ENCODE data around the gene ATP2A1.

DNA sequence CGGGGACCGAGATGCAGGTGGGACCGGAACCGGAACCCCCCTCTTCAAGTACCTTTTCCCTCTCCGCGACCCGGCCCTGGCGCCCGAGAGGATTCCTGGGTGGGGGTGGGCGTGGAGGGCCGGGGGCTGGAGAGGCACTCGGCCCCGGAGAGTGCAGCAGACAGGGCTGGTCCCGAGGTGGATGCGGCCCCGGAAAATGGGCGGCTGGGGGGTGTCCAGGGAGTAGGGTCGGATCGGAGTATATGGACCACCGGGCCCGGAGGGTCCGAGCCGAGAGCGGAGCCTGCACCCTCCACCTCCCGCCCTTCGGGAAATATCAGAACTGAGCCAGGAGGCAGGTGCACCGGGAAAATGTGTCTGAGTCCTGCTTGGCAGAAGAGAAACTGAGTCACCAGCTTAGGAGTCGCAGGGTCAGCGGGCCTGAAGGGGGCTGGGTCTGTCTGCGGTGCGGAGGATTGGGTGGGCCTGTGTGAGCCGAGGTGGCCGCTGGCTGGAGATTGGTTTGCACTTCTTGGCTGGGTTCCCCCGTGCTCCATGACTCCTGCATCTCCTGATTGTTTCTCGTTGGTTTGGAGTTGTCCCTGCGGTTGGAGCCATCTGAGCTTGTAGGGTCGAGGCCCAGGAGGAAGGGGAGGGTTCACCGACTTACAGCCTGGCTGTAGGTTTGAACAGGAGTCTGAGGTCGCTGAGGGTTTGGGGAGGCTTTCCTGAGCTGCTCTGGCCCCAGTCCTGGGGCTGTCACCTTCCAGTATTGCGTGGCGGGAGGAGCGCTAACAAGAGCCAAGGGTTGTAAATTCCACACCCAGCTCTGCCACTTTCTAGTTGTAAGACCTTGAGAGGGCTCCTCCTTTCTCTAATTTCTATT is 14.1 kb upstream of the ATP2A1 start:
- TF ChIP-seq, protein P1, sequence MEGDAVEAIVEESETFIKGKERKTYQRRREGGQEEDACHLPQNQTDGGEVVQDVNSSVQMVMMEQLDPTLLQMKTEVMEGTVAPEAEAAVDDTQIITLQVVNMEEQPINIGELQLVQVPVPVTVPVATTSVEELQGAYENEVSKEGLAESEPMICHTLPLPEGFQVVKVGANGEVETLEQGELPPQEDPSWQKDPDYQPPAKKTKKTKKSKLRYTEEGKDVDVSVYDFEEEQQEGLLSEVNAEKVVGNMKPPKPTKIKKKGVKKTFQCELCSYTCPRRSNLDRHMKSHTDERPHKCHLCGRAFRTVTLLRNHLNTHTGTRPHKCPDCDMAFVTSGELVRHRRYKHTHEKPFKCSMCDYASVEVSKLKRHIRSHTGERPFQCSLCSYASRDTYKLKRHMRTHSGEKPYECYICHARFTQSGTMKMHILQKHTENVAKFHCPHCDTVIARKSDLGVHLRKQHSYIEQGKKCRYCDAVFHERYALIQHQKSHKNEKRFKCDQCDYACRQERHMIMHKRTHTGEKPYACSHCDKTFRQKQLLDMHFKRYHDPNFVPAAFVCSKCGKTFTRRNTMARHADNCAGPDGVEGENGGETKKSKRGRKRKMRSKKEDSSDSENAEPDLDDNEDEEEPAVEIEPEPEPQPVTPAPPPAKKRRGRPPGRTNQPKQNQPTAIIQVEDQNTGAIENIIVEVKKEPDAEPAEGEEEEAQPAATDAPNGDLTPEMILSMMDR (IDR thresholded peaks at IDR 0.05; ENCODE audit: low read length), result no peak
- no peak for TF ChIP-seq EZH2 (IDR thresholded peaks at IDR 0.05; ENCODE audit: borderline replicate concordance, low read length)
